GM21717 (cell line): ENCODE measurements around the gene CASP5.
A peak's percentile ranks its signal among the peaks of the same experiment; 100 is the strongest.

Experiments
- ATAC-seq: cut with Tn5 transposase; IDR thresholded peaks from one replicate; pipeline ENCODE4 v1.9.1; 2021; ENCODE audit warnings: mild to moderate bottlenecking, moderate library complexity; ENCODE audit not compliant: unreplicated experiment

CASP5 gene

DNA sequence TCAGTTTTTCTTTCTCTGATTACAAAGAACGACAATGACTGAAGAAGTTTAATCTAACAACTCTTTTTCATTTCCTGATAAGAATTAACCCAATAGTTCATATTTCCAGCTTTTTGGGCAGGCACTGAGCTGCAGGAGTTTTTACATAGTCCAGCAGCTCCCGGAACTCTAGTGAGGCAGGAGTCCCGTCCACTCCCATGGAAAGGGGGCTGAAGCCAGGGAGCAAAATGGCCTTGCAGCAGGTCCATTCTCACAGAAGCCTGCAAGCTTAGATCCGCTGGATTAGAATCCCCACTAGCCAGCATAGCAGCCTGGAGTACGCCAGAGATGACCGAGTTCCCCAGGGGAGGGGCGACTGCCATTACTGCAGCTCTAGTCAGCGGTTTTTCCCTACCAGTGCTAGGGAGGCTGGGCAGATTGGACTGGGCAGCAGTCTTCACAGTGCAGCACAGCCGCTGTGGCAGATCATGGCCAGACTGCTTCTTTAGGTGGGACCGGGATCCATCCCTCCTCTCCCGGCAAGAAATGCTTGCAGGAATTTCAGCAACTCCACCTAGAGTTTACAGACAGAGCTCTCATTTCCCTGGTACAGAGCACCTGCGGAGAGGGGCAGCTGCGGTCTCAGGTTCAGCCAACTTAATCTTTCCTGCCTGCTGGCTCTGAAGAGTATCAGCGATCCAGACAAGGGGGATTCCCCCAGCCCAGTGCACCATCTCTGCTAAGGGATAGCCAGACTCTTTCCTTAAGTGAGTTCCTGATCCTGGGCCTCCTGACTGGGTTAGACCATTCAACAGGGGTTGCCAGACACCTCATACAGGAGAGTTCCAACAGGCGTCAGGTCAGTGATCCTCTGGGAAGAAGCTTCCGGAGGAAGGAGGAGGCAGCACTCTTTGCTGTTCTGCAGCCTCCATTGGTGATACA, 53.9 kb downstream of the CASP5 start:
- no peak for ATAC-seq

DNA sequence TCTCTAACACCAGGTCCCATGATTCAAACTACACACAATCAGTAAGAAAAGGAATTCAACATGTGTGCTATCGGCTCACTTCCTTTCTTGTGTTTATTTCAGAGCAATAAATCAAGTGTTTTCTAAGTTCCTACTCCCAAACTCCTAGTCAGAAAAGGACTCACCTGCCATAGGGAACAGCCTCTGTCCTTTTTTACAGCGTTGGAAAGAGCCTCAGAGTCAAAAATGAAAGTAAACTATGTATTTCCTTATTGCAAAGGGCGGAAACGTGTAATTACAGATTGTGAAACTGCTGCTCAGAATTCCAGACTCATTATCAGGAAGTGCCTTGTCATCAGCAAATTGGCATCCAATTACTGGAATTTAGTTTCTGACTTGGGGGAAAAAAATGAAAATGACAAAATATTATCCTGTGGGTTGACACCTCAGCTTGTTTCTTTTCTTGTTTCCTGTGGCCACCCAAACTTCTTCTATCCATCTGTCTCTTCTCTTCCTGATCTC, 54.6 kb downstream of the CASP5 start, which contains the start of gene CASP4:
TSS of gene CASP4 (minus strand) at position 220 of the 501 bp plus-strand sequence. CDS start at position 171, 49 bp downstream.
- ATAC-seq: peak; percentile 97

DNA sequence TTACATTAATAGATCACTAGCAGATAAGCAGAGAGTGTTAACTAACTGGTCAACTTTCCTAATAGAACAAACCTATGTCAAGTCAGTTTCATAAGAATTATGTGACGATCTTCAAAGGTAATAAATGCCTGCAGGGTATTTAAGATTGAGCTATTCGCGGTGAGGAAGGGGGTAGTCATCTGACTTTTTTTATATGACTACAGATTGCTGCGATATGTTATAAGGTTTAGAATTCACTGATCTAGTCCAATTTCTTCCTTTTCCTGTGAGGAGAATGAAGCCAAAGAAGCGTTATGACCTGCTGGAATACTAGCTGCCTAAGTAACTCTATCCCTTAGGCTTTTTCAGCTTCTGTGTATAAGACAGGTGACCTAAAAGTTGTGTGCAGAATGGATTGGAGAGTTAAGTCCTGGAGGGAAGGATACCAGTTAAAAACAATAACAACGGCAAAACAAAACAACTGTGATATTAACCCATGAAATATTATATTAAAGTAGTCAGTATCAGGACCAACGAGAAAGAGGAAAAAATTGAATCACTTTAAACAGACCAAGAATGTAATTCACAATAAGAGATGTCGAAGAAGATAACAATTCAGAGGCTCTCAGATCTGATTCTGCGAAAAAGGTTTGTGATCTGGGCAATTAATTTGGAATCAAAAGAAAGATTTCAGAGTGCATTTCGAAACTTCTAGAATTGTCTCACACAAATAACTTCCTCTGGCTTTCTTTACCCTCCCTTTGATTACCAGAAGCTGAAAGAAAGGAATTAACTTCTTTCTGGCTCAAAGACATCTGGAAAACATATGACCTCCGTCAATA, 55.2 kb downstream of the CASP5 start:
- no peak for ATAC-seq

DNA sequence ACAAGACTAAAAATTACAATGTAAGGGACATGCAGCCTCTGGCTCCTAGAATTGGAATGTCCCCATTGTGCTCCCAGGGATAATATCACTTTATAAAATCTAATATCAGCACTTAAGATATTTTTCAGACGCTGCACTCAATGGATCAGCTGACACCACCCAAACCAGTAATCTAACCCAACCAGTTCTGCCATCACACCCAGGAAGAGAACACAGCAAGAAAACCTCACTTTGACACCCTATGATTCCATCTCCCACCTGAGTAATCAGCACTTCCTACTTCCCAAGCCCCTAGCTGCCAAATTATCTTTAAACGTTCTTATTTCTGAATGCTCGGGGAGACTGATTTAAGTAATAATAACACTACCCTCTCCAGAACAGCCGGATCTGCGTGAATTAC, 57.2 kb downstream of the CASP5 start:
- no peak for ATAC-seq

DNA sequence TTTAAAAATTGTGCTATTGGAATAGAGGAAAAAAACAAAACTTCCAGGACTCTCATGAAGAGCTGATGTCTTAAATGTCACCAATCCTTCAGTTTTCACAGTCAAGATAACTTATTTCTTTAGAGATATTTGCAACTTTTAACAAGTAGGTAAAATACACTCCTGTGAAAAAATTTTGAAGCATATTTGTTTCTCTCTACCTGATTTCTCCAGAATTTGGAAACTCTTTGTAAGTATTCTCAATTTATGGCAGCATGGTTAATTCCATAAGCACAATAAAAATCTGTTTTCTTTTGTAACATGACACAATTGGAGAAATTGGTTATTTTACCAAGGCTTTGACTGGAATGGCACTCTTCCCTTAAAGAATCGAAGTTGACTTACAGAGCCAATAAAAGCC, 58.7 kb downstream of the CASP5 start:
- ATAC-seq: no peak

DNA sequence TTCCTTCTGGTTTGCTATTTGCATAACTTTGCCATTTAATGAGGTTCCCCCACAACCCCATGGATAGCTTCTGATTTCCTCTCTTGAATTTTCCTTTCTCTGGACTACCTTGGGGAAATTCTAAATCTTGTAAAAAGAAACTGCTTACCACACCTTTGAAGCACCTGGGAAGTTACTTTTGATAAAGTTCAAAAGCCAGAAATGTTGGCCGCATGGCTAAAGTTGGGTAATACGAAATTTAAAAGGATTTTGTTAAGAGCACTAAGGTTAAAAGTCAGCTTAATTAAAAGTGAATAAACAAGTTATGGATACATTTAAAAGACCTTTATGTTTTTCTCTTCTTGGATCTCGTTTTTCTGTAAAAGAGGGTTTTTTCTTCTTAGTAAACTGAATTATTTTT, 60.1 kb downstream of the CASP5 start:
- ATAC-seq: no peak

DNA sequence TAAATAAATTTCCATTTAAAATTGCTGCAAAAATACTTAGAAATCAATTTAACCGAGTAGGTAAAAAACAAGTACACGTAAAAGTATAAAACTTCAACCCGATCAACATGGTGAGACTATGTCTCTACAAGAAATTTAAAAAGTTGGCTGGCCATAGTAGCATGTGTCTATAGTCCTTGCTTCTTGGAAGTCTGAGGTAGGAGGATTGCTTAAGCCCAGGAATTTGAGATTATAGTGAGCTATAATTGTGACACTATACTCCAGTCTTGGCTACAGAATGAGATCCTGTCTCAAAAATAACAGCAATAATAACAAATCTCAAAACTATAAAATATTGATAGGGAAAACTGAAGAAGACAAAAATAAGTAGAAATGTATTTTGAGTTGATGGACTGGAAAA, 65.7 kb downstream of the CASP5 start:
- ATAC-seq: no peak

DNA sequence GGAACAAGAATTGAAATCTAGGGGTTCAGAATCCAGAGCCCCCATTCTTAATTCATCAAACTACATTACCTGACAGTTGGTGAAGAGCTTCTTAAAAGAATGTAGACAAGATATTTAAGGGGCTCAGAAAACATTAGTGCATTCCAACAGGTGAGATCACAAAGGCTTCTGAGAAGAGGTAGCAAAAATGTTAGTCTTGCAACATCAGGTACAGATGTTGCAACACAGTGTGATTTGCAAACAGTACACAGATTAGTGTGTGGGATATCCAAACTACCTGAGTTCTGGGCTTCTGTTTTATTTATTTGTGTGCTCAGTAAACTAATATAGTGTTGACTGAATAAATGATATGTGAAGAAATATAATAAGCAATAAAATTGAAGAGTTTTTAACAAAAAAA, 66.4 kb downstream of the CASP5 start:
- ATAC-seq: no peak

DNA sequence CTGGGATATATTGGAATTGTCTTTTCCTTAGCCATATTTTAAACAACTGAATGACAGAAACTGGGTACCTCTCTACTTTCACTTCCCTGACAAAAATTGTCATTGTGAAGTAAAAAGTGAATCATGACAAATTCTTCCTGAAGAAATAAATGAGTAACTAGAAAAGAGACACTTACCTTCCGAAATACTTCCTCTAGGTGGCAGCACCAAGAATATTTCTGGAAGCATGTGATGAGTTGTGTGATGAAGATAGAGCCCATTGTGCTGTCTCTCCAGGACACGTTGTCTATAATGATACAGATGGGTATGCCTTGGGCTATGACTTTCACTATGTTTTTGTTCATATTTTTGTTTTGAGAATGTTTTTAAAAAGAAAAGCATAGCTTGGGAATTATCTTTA, 76.1 kb downstream of the CASP5 start:
- peak; percentile 89 for ATAC-seq
